ENCODE measurements around the gene BGLAP.

Gene BGLAP

GRCh38 chr1:156230473-156230837, 11.5 kb upstream of the BGLAP start:
- no peak for DNase-seq (ENCODE audit: low spot score)
- in situ Hi-C loops (cut with MboI; ENCODE audit: low sequenced_read_pairs, unreplicated experiment): no loop called here
- TF ChIP-seq, protein P1, sequence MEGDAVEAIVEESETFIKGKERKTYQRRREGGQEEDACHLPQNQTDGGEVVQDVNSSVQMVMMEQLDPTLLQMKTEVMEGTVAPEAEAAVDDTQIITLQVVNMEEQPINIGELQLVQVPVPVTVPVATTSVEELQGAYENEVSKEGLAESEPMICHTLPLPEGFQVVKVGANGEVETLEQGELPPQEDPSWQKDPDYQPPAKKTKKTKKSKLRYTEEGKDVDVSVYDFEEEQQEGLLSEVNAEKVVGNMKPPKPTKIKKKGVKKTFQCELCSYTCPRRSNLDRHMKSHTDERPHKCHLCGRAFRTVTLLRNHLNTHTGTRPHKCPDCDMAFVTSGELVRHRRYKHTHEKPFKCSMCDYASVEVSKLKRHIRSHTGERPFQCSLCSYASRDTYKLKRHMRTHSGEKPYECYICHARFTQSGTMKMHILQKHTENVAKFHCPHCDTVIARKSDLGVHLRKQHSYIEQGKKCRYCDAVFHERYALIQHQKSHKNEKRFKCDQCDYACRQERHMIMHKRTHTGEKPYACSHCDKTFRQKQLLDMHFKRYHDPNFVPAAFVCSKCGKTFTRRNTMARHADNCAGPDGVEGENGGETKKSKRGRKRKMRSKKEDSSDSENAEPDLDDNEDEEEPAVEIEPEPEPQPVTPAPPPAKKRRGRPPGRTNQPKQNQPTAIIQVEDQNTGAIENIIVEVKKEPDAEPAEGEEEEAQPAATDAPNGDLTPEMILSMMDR (IDR thresholded peaks at IDR 0.05; ENCODE audit: borderline replicate concordance, control extremely low read depth, extremely low read depth, insufficient read depth, missing control alignments): no peak

DNA sequence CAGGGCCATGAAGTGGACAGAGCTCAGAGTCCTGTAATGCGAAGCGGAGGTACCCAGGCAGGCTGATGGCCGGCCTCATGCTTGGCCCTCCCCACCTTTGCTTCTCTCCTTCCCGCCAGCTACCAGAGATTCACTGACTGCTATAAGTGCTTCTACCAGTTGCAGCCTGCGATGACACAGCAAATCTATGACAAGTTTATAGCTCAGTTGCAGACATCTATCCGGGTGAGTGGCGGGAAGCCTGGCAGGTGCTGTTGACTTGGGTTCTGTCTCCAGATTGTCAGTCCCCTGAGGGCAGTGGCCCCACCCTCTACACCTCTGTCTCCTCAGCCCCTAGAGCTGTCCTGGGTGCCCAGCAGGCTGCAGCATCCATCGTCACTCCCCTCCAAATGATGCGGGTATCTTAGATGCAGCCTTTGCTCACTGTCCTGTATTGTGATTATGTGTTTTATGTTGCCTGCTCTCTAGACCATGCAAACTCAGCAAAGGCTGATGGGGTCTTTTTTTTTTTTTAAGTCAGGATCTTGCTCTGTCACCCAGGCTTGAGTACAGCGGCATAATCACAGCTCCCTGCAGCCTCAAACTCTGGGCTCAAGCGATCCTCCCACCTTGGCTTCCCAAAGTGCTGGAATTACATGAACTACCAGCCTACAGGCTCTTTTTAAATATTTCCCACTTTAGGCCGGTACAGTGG, 9.6 kb upstream of the BGLAP start:
- TF ChIP-seq, protein P1 (IDR thresholded peaks at IDR 0.05; ENCODE audit: borderline replicate concordance, control extremely low read depth, extremely low read depth, insufficient read depth, missing control alignments): no peak
- no peak for DNase-seq (ENCODE audit: low spot score)
- in situ Hi-C loops (cut with MboI; ENCODE audit: low sequenced_read_pairs, unreplicated experiment): no loop called here

DNA sequence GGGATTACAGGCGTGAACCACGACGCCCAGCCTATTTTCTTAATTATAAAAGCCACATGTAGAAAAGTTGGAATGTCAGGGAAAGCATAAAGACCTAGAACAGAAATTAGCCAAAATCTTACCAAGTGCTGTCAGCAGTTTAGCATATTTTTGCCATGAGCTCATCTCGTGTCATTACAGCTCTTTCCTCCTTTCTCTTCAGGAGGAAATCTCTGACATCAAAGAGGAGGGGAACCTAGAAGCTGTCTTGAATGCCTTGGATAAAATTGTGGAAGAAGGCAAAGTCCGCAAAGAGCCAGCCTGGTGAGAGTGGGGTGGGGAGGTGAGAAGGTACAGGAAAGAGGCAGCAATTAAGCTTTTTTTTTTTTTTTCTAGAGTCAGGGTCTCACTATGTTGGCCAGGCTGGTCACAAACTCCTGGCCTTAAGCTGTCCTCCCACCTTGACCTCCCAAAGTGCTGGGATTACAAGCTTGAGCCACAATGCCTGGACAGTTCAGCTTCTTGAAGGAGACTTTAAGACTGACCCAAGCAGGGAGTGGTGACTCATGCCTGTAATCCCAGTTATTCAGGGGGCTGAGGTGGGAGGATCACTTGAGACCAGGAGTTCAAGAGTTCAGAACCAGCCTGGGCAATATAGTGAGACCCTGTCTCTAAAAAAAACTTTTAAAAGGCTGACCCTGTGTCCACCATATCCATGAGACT, 8.4 kb upstream of the BGLAP start:
- DNase-seq (ENCODE audit: low spot score): no peak
- TF ChIP-seq, protein P1 (IDR thresholded peaks at IDR 0.05; ENCODE audit: borderline replicate concordance, control extremely low read depth, extremely low read depth, insufficient read depth, missing control alignments): no peak
- in situ Hi-C loops (cut with MboI; ENCODE audit: low sequenced_read_pairs, unreplicated experiment): no loop called here

DNA sequence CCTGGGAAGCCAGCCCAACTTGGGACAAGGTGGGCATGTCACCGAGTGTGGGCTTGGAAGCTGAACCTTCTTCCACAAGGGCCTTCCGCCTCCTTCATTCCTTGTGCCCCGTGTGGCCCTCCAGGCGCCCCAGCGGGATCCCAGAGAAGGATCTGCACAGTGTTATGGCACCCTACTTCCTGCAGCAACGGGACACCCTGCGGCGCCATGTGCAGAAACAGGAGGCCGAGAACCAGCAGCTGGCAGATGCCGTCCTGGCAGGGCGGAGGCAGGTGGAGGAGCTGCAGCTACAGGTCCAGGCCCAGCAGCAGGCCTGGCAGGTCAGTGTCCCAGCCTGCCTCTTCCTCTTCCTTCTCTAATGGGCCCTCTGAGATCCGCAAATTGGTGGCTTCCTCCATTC, 5.8 kb upstream of the BGLAP start:
- in situ Hi-C loops (cut with MboI; ENCODE audit: low sequenced_read_pairs, unreplicated experiment): no loop called here
- DNase-seq (ENCODE audit: low spot score): no peak
- TF ChIP-seq, protein P1 (IDR thresholded peaks at IDR 0.05; ENCODE audit: borderline replicate concordance, control extremely low read depth, extremely low read depth, insufficient read depth, missing control alignments): no peak

DNA sequence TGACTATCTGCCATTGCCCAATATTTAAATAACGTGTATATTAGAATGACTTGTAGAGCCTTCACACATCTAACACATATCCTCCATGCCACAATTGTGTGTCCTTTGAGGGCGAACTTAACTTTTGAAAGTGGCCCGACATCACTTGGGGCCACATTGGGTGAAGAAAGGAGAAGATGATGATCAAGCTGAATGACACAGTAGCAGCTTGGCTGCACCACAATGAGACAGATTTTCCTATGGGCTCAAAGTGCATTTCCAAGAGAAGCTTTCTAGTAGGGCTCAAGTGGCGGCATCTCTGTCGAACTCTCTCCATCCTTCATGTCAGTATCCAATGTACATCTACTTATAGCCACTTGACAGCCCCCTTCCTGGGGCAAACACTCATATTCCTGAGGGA, 3.7 kb upstream of the BGLAP start:
- TF ChIP-seq, protein P1 (IDR thresholded peaks at IDR 0.05; ENCODE audit: borderline replicate concordance, control extremely low read depth, extremely low read depth, insufficient read depth, missing control alignments): no peak
- in situ Hi-C loops (cut with MboI; ENCODE audit: low sequenced_read_pairs, unreplicated experiment): no loop called here
- DNase-seq (ENCODE audit: low spot score): no peak

DNA sequence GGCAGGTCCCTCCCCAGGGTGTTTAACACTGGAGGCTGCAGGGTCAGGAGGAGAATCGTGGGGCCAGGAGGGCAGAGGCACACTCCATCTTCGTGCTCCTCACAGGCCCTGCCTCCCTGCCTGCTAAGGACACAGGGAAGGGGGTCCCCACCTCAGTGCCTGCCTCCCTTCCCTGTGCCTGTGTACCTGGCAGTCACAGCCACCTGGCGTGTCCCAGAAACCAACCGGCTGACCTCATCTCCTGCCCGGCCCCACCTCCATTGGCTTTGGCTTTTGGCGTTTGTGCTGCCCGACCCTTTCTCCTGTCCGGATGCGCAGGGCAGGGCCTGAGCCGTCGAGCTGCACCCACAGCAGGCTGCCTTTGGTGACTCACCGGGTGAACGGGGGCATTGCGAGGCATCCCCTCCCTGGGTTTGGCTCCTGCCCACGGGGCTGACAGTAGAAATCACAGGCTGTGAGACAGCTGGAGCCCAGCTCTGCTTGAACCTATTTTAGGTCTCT, 623 bp upstream of the BGLAP start:
- in situ Hi-C loops (cut with MboI; ENCODE audit: low sequenced_read_pairs, unreplicated experiment): no loop called here
- TF ChIP-seq, protein P1 (IDR thresholded peaks at IDR 0.05; ENCODE audit: borderline replicate concordance, control extremely low read depth, extremely low read depth, insufficient read depth, missing control alignments): no peak
- DNase-seq (ENCODE audit: low spot score): no peak

Data from GM13976 (cell line).